Epithelial cell of prostate (primary cell): Measurements from ENCODE around the gene DET1.
"Not testable (repeated sequence)": the region's sequence is repeated elsewhere in the genome, so short reads cannot be mapped to it uniquely, and the experiment has no call there.

Experiments used
- DNase-seq: peaks from one replicate; pipeline ENCODE4 v3.0.0-alpha.2; 2011; ENCODE audit warnings: low read depth, low spot score
- H3K27ac ChIP-seq: fragments of 450-650 bp; 2 replicates; pipeline ENCODE4 v1.5.1; 2017; ENCODE audit warnings: mild to moderate bottlenecking

DET1 gene

DNA sequence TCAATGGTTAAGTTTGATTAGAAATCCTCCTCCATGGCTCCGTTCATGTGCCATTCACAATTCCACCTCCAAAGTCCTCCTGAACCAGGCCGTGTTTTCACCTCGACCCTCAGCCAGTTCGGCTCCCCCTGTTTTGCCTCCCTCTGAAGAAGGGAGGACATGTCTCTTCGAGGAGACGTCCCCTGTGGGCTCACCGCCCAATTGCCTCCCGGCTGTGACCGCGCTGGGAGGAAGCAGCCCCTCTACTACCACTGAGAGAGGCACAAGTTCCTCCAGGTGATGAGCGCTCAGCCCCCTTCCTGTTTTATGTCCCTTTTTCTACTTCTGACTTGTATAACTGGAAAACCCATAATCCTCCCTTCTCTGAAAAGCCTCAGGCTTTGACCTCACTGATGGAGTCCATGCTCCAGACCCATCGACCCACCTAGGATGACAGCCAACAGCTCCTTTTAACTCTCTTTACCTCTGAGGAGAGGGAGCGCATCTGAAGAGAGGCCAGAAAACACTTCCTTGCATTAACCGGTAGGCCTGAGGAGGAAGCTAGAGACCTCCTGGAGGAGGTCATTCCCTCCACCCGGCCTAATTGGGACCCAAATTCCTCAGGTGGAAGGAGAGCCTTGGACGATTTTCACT is 4.7 kb downstream of the DET1 start:
- DNase-seq: no peak
- H3K27ac ChIP-seq: no peak overlapping the region

- not testable (repeated sequence) for DNase-seq, H3K27ac ChIP-seq
Measured at GRCh38 chr15:88541111-88541510, 5.4 kb downstream of the DET1 start.

GRCh38 chr15:88540350-88540749 is 6.1 kb downstream of the DET1 start:
- not testable (repeated sequence) for H3K27ac ChIP-seq, DNase-seq

GRCh38 chr15:88539441-88539840 is 7.0 kb downstream of the DET1 start:
- H3K27ac ChIP-seq: no peak overlapping the region
- DNase-seq: no peak

DNA sequence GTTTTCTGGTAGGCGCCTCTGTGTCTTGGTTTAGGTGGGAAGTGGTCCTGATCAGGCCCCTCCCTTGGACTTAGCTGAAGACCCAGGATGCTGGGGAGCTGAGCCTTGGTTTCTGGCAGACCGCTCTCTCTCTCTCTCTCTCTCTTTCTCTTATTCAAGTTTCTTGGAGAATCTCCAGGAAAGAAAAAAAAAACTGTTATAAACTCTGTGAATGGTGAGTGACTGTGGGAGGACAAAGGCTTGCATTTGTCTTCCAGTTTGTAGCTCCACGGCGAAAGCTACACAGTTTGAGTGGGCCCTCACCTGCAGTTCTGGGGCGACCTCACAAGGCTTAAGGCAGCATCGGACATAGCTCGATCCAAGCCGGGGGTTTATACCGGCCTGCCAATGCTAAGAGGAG is 7.5 kb downstream of the DET1 start:
- H3K27ac ChIP-seq: no peak overlapping the region
- no peak for DNase-seq

- no peak overlapping the region for H3K27ac ChIP-seq
- no peak for DNase-seq
Measured at GRCh38 chr15:88537591-88538317, 8.7 kb downstream of the DET1 start.

GRCh38 chr15:88535607-88536313 is 10.7 kb downstream of the DET1 start:
- DNase-seq: no peak
- no peak overlapping the region for H3K27ac ChIP-seq

DNA sequence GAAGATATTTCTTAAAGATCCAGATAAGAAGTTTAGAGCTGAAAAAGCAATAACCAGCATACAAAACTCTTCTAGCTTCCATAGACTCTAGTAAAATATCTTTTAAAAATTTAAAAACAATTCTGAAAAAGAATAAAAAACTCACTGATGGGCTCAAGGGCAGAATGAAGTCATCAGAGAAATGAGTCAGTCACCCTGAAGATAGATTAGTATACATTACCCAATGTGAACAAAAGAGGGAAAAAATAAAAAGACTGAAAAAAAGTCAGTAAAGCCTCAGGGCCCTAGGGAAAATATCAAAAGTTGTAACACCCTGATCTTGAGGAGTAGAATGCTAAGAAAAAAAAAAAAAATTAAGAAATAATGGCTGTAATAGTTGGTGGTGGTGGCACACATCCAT is 11.4 kb downstream of the DET1 start:
- no peak overlapping the region for H3K27ac ChIP-seq
- no peak for DNase-seq

- no peak overlapping the region for H3K27ac ChIP-seq
- DNase-seq: no peak
Measured at GRCh38 chr15:88533376-88533775, 13.1 kb downstream of the DET1 start.

GRCh38 chr15:88529021-88529630 is 17.4 kb downstream of the DET1 start:
- DNase-seq: no peak
- H3K27ac ChIP-seq: no peak overlapping the region

GRCh38 chr15:88526247-88526879 is 20.1 kb downstream of the DET1 start:
- no peak for DNase-seq
- H3K27ac ChIP-seq: no peak overlapping the region

- no peak for DNase-seq
- no peak overlapping the region for H3K27ac ChIP-seq
Measured at GRCh38 chr15:88525418-88525817, 21.1 kb downstream of the DET1 start.

GRCh38 chr15:88524094-88524493 is 22.4 kb downstream of the DET1 start:
- DNase-seq, H3K27ac ChIP-seq: not testable (repeated sequence)

GRCh38 chr15:88518903-88519302 is 27.6 kb downstream of the DET1 start:
- no peak overlapping the region for H3K27ac ChIP-seq
- DNase-seq: no peak

DNA sequence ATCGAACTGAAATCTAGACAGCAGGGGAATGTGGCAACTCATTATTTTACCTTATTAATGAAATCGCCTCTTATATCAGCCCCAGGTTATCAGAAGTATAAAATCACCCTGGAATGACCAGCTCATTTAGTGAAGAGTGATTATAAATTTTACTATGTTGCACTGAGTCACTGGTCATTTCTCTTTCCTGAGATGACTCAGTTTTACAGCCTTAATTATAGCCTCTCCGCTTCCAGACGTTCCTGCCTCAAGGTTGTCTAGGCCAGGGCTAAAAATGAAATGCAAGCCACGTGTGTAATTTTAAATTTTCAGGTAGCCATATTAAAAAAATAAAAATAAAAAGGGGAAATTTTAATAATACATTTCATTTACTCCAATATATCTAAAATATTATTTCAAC is 33.3 kb downstream of the DET1 start:
- DNase-seq: no peak
- H3K27ac ChIP-seq: no peak overlapping the region

GRCh38 chr15:88512601-88513000 is 33.9 kb downstream of the DET1 start:
- DNase-seq: no peak

DNA sequence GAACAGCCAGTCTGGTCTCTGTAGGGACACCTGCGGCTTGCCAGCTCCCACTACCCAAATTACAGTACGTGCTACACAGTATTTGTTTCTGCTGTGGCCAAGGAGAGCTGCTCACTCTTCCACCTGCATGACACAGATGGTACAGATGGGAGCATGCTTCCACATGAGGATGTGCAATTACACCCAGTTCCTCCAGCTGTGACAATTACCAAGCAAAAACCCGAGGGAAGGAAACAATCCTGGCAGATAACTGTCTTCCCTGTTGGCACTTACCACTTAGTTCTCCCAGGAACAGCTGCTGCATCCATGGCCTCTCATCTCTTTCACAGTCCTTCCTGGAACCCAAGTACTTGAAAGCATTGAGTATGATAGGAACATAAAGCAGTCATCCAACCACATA is 34.4 kb downstream of the DET1 start:
- H3K27ac ChIP-seq: no peak overlapping the region
- DNase-seq: no peak

More at GRCh38 chr15:88512601-88513000, 33.9 kb downstream of the DET1 start:
- no peak overlapping the region for H3K27ac ChIP-seq

- H3K27ac ChIP-seq: no peak overlapping the region
- no peak for DNase-seq
Measured at GRCh38 chr15:88511161-88511560, 35.3 kb downstream of the DET1 start.

DNA sequence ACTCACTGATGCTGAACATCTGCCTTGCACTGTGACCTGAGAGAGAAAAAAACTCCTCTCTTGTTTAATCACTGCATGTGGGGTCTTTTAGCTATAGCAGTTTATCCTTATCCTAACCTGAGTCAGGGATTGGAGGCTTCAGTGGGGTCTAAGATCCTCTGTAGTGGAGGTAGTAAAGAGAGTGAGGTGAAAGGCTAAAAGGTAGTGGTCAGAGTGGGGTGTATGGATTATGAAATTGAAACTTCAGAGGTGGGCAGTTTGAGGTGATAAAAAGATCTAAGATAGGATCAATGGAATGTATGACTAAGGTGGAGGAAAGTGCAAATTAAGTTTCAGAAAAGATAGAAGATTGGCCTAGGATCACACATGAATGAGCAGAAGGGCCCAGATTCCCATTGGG is 36.5 kb downstream of the DET1 start:
- DNase-seq: no peak
- H3K27ac ChIP-seq: no peak overlapping the region

DNA sequence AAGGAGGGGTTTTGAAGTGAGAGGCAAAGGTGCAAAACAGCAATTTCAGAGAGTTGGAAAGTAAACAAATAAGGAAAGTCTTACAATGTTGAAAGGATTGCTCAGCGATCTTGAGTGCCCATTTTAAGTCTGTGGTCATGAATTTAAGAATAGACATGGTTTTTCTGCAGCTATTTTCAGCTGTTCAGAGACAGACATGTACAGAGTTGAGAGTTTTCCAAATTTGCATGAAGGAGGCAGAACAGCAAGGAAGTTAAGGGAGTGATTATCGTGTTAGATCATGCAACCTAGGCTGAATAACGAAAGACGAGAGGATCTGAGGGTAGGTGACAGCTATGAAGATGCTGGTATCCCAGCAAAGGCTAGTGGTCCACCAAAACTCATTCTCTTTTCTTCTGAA is 37.2 kb downstream of the DET1 start:
- H3K27ac ChIP-seq: no peak overlapping the region

GRCh38 chr15:88506628-88507027 is 39.9 kb downstream of the DET1 start:
- DNase-seq: no peak

More for the DNA sequence above, 37.2 kb downstream of the DET1 start:
- DNase-seq: no peak

More at GRCh38 chr15:88506628-88507027, 39.9 kb downstream of the DET1 start:
- no peak overlapping the region for H3K27ac ChIP-seq
